SKM-1 treated with dmso at 0.1 percent for 144 hours (cell line): ENCODE results near the gene MAF.

Experiments
- DNase-seq: peaks from one replicate; lab custom pipeline; 2025; ENCODE audit not compliant: unreplicated experiment; lab: John Stamatoyannopoulos, UW

The MAF gene

DNA sequence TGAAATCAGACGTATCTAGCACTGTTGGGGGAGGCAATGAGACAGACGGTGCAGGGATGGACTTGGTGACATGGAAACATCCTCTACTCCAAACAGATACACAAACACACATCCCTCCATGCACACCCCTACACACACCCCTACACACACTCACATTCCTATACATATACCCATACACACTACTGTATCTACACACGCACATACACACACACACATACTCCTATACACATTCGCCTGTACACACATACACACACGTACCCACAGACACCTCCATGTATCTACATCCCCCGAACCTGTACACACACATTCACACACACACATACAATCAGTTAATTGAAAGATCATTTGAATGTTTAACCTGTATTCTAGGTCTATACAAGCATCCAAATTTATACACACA lies 53.5 kb downstream of the MAF start:
- DNase-seq: no peak
